GM19099 (cell line): ENCODE results near the gene EME2.

ENCODE experiments used
- POLR2A ChIP-seq: IDR thresholded peaks from 3 replicates; pipeline ENCODE4 v1.6.1; 2011; ENCODE audit warnings: low read depth; ENCODE audit not compliant: insufficient read length; ENCODE audit errors: extremely low read depth

Gene EME2

DNA sequence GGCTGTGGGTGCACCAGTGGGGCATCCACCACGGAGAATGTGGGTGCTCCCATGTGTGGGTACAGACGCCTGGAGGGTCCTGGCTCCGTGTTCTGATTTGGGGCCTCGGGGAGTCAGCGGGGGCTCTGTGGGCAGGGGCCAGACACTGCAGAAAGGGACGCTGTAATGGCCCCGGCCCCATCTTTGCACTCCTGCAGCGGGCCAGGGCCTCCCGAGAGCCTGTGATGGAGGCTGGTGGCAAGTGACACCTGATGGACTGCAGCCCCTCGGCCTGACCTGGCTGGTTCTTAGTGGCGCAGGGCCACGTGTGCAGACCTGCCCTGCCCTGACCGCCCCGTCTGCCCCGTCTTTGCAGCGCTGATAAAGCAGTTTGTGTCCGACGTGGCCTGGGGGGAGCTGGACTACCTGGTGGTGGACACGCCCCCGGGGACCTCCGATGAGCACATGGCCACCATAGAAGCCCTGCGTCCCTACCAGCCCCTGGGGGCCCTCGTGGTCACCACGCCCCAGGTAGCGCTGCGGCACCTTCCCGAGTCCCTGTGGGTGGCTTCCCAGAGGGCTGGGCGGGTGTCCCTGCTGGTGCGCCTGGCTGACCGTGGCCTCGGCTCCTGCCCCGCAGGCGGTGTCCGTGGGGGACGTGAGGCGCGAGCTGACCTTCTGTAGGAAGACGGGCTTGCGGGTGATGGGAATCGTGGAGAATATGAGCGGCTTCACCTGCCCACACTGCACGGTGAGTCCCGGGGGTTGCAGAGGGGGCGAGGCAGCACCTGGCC is 14.9 kb downstream of the EME2 start:
- no peak for TF ChIP-seq POLR2A

DNA sequence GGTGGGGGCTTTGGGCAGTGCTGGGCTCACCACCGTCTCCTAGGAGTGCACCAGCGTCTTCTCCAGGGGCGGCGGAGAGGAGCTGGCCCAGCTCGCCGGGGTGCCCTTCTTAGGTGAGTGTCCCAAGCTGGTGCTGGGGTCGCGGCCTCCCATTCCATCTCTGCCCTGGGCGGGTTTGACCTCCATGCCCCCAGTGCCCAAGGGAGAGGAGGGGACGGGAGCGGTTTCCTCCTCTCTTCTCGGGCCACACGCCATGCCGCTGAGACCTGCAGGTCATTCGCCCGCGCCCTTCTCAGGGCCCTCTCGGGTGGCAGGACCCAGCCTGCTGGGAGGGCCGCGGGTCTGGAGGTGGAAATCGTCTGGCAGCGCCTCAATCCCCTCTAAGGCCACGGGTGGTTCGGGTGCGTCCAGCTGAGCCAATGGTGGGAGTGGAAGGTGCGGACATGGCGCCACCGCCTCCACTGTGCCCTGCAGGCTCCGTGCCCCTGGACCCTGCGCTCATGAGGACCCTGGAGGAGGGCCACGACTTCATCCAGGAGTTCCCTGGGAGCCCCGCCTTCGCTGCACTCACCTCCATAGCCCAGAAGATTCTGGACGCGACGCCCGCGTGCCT is 15.6 kb downstream of the EME2 start:
- no peak for TF ChIP-seq POLR2A

DNA sequence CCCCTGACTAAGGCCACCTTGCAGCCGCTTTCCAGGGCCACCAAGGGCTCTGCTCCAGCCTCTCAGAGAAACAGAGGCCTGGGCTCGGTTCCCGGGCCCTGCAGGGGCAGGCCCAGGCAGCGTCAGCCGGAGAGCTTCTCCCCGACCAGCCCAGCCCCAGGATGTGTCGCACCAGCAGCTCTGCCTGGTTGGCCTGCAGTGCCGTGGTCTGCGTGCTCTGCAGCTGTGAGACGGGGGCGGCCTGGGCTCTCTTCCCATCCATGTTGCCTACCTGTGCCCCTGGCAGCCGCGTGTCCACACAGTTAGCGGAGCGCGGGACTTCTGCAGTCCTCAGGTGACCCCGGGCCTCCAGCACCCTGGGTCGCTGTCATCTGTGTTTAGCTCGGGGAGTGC is 16.1 kb downstream of the EME2 start:
- TF ChIP-seq POLR2A, result no peak

DNA sequence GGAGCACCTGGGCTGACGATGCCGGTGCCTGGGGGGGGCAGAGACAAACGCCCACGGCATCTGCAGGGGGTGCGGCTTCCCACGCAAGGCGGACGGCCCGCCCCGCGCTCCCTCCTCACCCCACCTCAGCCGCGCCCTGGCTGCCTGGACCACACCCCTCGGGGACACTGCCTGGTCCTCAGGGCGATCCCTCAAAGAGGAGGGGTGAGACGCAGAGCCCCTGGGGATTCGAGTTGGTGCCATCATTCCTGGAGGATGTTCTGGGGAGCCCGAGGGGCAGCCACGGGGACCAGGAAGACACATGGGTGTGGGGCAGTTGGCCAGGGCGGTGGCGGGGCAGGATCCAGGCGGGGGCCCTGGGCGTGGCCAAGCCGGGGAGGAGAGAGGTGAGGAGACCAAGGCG is 17.0 kb downstream of the EME2 start:
- TF ChIP-seq POLR2A, result no peak

DNA sequence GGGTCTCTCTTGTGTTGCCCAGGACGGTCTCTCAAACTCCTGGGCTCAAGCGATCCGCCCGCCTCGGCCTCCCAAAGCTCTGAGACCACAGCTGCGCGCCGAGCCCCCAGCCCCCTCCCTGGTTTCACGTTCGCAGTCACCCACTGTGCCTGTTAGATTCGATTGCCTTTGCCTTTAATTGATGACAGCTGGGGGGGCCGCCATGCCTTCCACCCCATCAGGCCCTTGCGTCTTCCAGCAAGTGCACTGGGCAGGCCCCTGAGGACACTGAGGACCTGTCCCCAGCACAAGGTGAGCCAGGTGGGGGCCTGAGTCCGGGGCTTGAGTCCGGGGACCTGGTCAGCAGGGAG is 17.6 kb downstream of the EME2 start:
- TF ChIP-seq POLR2A, result no peak

DNA sequence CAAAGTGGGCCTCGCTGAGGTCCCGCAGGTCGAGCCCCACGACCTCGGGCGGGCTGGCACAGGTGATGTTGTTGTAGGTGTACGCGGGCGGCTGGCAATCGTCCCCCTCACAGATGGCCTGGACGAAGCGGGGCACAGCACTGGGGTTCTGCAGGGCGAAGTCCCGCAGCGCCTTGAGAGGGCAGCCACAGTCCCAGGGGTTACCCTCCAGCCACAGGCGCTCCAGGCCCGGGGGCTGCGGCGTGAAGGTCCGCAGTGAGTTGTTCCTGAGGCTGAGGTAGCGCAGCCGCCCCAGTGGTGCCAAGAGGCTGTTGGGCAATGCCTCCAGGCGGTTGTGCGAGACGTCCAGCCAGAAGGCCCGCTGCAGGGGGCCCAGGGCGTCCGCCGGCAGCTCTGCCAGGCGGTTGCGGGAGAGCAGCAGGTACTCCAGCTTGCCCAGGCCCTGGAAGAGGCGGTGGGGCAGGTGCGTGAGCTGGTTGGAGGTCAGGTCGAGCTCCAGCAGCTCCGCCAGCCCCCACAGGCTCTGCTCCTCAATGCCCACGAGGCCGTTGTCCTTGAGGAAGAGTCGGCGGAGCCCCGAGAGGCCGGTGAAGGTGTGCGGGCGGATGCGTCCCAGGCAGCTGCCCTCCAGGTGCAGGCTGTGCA is 18.1 kb downstream of the EME2 start:
- TF ChIP-seq POLR2A, result no peak

DNA sequence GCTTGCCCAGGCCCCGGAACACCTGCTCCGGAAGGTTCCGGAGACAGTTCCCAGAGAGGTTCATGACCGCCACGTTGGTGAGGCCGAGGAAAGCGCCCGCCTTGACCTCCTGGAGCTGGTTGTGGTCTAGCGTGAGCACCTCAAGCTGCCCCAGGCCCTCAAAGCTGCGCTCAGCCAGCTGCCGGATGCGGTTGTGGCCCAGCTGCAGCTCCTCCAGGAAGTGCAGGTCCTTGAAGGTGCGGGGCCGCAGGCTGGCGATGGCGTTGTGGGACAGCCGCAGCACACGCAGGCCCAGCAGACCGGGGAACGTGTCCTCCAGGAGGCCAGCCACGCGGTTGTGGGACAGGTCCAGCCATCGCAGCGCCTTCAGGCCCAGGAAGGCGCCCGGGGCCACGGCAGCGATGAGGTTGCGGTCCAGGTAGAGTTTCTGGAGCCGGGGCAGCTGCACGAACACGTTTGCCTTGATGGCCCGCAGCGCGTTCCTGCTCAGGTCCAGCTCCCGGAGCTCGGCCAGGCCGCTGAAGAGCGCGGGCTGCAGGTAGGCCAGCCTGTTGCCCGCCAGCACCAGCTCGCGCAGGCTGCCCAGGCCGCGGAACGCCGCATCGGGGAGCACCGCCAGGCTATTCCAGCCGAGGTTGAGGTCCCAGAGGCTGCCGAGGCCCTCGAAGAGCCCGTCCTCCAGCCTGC is 18.8 kb downstream of the EME2 start:
- no peak for TF ChIP-seq POLR2A

DNA sequence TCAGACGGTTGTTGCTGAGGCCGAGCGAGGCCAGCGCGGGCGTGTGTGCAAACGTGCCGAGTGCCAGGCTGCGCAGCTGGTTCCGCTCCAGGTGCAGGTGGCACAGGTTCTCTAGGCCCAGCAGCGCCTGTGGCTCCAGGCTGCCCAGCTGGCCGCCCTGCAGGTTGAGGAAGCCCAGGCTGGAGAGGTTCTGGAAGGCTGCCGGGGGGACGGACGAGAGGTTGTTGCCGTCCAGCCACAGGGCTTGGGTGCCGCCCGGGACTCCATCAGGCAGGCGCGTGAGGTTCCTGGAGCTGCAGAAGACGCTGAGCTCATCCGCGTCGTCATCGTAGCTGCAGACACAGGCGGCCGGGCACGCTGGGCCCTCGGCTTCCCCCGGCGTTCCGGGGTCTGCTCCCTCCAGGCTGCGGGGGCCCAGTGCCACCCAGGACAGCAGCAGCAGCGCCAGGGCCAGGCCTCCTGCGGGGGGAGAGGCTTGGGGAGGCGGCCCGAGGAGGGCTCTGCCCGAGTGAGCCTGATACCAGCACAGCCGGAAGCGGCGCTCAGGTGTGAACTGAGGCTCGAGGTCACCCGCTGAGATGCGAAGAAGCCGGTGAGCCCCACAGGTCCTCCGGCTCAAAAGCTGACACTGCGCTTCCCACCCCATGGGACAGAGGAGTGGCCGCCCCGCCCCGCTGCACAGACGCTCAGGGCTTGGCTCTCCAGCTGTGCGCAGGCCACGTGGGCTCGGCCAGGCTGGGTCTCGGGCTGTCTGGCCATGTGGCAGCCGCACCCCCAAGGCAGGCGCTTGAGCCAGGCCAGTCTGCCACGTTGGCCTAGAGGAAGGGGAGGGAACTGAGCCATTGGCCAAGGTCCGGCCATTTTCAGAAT is 19.6 kb downstream of the EME2 start:
- no peak for TF ChIP-seq POLR2A

DNA sequence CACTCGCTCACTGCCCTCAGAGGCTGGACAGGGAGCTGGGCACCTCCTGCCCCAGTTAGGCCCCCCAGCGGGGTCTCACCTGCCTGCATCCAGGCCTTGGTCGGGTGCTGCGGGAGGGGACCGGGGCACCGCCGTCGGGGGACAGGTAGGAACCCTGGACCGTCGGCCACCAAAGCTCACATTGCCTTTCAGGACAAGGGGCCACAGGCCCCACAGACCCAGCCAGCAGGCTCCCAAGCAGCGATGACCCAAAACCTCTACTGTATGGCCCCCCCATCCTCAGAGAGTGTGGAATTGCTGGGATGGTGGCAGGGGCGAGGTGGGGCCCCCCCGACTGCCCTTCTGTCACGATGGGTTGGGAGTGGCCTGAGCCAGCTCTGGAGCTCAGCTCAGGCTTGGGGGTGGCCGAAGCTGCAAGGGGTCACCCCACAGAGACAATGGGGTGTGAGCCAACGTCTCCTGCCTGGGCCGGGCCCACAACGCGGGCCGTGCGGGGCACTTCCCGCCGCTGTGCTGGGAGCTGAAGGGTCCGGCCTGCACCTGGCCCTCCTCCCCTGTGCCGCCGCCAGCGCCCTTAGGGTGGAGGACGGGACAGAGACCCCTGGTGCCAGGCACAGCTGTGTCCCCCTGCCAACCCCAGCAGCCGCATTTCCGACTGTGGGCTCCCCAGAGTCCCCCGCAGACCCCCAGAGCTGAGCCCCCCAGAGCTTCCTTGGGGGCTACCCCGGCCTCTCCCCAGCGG is 20.4 kb downstream of the EME2 start:
- TF ChIP-seq POLR2A, result no peak

DNA sequence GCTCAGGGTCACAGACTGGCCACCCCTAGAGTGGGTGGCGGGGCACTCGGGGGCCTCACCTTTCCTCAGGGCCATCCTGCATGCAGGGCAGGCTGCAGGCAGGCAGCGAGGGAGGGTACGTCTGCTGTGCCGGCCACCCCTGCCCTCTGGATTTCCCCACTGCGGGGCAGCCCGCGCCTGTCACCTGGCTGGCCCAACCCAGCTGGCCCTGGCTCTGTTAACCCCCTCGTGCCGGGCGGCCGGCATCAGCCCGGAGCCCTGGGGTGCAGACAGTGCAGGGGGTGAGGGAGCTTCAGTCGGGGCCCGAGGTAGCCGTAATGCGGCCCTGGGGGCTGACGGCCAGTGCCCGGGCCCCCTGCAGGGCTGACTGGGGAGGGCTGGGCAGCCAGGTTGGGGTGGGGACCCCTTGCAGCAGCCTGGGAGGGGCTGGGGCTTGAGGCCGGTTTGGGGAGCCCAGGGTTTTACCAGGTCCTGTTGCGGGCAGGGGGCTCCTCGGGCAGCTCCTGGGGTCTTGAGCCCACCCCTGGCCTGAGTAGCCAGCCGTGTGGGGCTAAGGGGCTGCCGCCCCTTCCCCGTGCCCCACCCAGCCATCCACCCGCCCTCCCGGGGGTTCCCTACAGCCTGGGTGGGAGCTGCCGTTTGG is 21.1 kb downstream of the EME2 start, which contains the start of gene IGFALS:
TSS of gene IGFALS (minus strand) at position 128 of the 643 bp plus-strand sequence. CDS start at position 75, 53 bp downstream.
- TF ChIP-seq POLR2A, result no peak

DNA sequence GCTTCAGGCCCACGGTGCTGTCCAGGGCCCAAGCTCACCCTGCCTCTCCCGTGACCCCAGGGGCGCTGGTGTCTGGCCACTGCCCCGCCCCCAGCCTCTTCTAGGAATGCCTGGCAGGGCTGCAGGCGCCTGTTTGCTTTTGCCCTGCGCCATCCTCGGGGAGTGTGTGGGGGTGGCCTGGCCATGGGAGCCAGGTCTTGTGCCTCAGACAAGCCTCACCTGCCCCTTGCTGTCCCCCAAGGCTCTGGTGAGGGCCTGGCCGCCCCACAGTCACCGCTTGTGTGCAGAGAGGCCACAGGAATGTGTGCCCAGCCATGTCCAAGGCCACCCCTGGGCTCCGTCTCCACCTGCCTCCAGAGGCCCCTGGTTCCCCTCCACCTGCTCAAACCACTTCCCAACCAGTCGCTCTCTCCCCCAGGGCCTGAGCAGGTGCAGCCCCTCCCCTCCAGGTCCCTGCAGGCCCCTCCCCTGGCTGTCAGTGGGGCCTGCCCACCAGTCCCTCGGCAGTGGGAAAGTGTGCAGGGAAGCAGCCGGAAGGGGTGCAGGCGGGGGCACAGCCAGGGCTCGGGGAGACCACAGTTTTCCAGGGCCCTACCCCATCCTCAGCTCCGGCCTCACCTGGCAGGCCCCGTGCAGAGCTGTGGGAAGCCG is 21.7 kb downstream of the EME2 start:
- no peak for TF ChIP-seq POLR2A

DNA sequence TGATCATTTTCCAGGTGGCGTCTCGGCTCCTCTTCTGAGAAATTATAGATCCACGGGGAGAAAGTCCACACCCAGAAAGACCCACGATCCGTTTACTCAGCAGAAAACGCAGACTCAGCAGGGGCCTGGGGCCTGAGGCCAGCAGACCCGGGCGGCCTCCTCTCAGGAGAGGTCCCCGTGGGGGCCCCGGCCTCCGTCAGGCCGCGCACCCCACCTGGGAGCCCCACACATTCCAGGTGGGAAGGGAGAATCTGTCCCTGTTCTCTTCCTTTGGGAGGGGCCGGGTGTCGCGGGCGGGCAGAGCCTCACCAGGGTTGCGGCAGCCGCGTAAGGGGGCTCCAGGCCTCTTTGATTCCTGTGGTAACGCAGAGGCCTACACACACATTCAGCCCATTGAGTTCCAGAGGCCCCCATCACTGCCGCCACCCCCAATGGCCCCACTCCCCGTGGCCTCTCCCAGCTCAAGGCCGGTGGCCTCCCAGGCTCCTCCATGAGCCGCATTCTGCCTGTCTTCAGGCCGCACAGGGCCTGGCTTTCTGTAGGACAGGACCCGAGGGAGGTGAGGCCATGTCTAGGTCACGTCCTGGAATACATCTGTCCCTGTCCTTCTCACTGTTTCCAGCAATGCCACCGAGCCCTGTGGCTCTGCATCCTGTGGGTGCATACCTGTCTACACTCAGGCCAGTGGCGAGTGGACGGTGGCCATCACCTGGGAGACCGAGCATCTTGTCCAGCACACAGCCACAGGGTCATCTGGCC is 22.5 kb downstream of the EME2 start:
- TF ChIP-seq POLR2A, result no peak
